OCI-LY7 (cell line): Measurements from ENCODE around the gene MEIS2. TPM values are rescaled to one million over a fixed set of nuclear protein-coding genes. Genes with fewer than 3 reads are reported as not detected.

Experiments
- Bru-seq: library from RNA; stranded (reverse); fragments of 400-500 nt; gene quantifications from one replicate; lab custom pipeline; 2021; lab: Mats Ljungman, UMichigan
- BruChase-seq, 2 experiments: library from RNA; stranded (reverse); fragments of 400-500 nt; gene quantifications; one replicate each; lab custom pipeline; 2021; lab: Mats Ljungman, UMichigan
- BruUV-seq: library from RNA; stranded (reverse); fragments of 400-500 nt; replicated peaks from 2 replicates; lab custom pipeline; 2021; lab: Mats Ljungman, UMichigan
- CTCF ChIA-PET: fragments of 300-600 bp; sonication (Branson Sonifier 250); formaldehyde crosslinking; loops from one replicate; lab custom pipeline; 2022; ENCODE audit warnings: antibody characterized with exemption; ENCODE audit not compliant: unreplicated experiment; lab: Charles Lee
- POLR2A ChIA-PET: fragments of 300-600 bp; sonication (Branson Sonifier 250); formaldehyde crosslinking; loops from one replicate; lab custom pipeline; 2022; ENCODE audit warnings: antibody characterized with exemption; lab: Charles Lee
- DNase-seq: peaks from one replicate; pipeline ENCODE4 v3.0.0-alpha.2; 2015; ENCODE audit warnings: low spot score
- H2AFZ ChIP-seq: fragments of 200-600 bp; sonication (generic), shearing (Covaris generic); 2 replicates; pipeline ENCODE4 v1.6.1; 2014; ENCODE audit warnings: mild to moderate bottlenecking, antibody characterized with exemption, low read length, moderate library complexity
- H3K27ac ChIP-seq: fragments of 200-600 bp; sonication (generic); 2 replicates; pipeline ENCODE4 v1.5.1; 2014; ENCODE audit warnings: mixed run types, low read depth, mild to moderate bottlenecking, moderate library complexity, low read length, inconsistent platforms; ENCODE audit not compliant: poor library complexity, severe bottlenecking
- H3K36me3 ChIP-seq: fragments of 200-600 bp; sonication (generic); 2 replicates; pipeline ENCODE4 v1.6.1; 2014; ENCODE audit warnings: mild to moderate bottlenecking, antibody characterized with exemption, low read length, moderate library complexity, mixed read lengths; ENCODE audit not compliant: insufficient read depth
- H3K4me1 ChIP-seq: fragments of 200-600 bp; sonication (generic); 2 replicates; pipeline ENCODE4 v1.5.1; 2014; ENCODE audit warnings: mild to moderate bottlenecking, low read length; ENCODE audit not compliant: insufficient read depth, poor library complexity, severe bottlenecking
- H3K4me2 ChIP-seq: fragments of 200-600 bp; sonication (generic); 2 replicates; pipeline ENCODE4 v1.6.1; 2014; ENCODE audit warnings: mild to moderate bottlenecking, low read length
- H3K4me3 ChIP-seq: fragments of 200-600 bp; sonication (generic); 2 replicates; pipeline ENCODE4 v1.5.1; 2014; ENCODE audit warnings: mild to moderate bottlenecking, low read depth, low read length; ENCODE audit not compliant: poor library complexity, severe bottlenecking
- H3K79me2 ChIP-seq: fragments of 200-600 bp; sonication (generic); 2 replicates; pipeline ENCODE4 v1.6.1; 2016; ENCODE audit warnings: low read depth, mild to moderate bottlenecking, low read length, moderate library complexity, mixed read lengths; ENCODE audit not compliant: insufficient read depth
- H3K9me2 ChIP-seq: fragments of 200-600 bp; sonication (generic); 2 replicates; pipeline ENCODE4 v1.6.1; 2016; ENCODE audit warnings: mild to moderate bottlenecking, low read length, mixed read lengths; ENCODE audit not compliant: insufficient read depth
- H3K9me3 ChIP-seq: fragments of 200-600 bp; sonication (generic); 2 replicates; pipeline ENCODE4 v1.6.1; 2014; ENCODE audit warnings: mild to moderate bottlenecking, mixed run types, low read length, mixed read lengths
- H4K20me1 ChIP-seq: fragments of 200-600 bp; sonication (generic); 2 replicates; pipeline ENCODE4 v1.6.1; 2014; ENCODE audit warnings: mild to moderate bottlenecking, antibody characterized with exemption, low read length, moderate library complexity, mixed read lengths; ENCODE audit not compliant: insufficient read depth
- CTCF ChIP-seq: fragments of 200-600 bp; sonication (generic); conservative IDR thresholded peaks from 2 replicates; pipeline ENCODE4 v1.5.1; 2014; ENCODE audit warnings: mild to moderate bottlenecking, antibody characterized with exemption, low read length, moderate library complexity, mixed read lengths
- EZH2phosphoT487 ChIP-seq: fragments of 200-600 bp; sonication (generic); IDR thresholded peaks from 2 replicates; pipeline ENCODE4 v1.6.1; 2018; ENCODE audit warnings: low read depth, borderline replicate concordance, mild to moderate bottlenecking, mixed run types, antibody characterized with exemption, low read length, moderate library complexity, mixed read lengths
- intact Hi-C: fragments of 100-400 bp; cut with micrococcal nuclease; formaldehyde crosslinking; loops from one replicate; pipeline ENCODE4 v1.10.0; 2022; ENCODE audit not compliant: unreplicated experiment
- long read RNA-seq: library from polyadenylated mRNA; stranded (forward); transcript quantifications from one replicate; pipeline ENCODE4 v2.0.0, GENCODE V29; 2022
- total RNA-seq, 2 experiments: library from RNA; depleted of rRNA in 1 of 2; stranded (reverse); fragments of >200 nt in 1 of 2; shearing (Covaris generic) in 1 of 2; gene quantifications; 2 replicates each; pipeline ENCODE4 v1.2.3, GENCODE V29; 2014 to 2022

The MEIS2 gene
- total RNA-seq (2014; rRNA removed; shearing (Covaris generic)), result 31.7 and 35.8 TPM in 2 replicates
- 31.0 and 32.6 TPM in 2 replicates for total RNA-seq (2022)
- percentile 84 among the genes with signal in this experiment for Bru-seq, nascent RNA
- BruChase-seq, experiment 1, labeled RNA remaining after a 6-hour chase, result percentile 66 among the genes with signal in this experiment
- percentile 68 among the genes with signal in this experiment for BruChase-seq, experiment 2, labeled RNA remaining after a 2-hour chase
- long read RNA-seq, partial matches to known transcripts, result 10 of 18 reads
- long read RNA-seq, other reads (novel, unspliced or antisense), result 7 of 18 reads

GRCh38 chr15:37100109-37100965, at the start of gene MEIS2:
Gene MEIS2, minus strand, starts transcription at chr15:37100549. Its CDS starts 1,083 bp downstream, at chr15:37099466.
- peak within 1 kb of the TSS; percentile 87 for H3K4me3 ChIP-seq
- TF ChIP-seq EZH2phosphoT487, result no peak
- no peak for TF ChIP-seq CTCF
- no peaks in the 10 kb centered on the region for H3K9me3 ChIP-seq
- peak within 1 kb of the TSS; percentile 96 for H3K27ac ChIP-seq
- BruUV-seq, result no TSS peak
- peak within 1 kb of the TSS; percentile 69 for H3K4me2 ChIP-seq
- H4K20me1 ChIP-seq, result peaks cover 15% of the 10 kb centered on the region; the same call in 1 of the 2 replicates
- H2AFZ ChIP-seq, result peak within 1 kb of the TSS; percentile 80
- peaks cover 21% of the 10 kb centered on the region for H3K4me1 ChIP-seq
- no peaks in the 10 kb centered on the region for H3K9me2 ChIP-seq
- ChIA-PET CTCF (interaction anchor here (0.6 kb wide), 1 partner anchor 225 kb away, joined by 4 read pairs; no protein-coding TSS in a partner anchor), POLR2A (interaction anchor here (0.6 to 1.2 kb wide), 7 partner anchors 11 to 936 kb away, joined by 3 to 4 read pairs (median 3); partner anchors contain the start of gene CDIN1)
- DNase-seq, result peak; percentile 89
- H3K36me3 ChIP-seq, result no peaks in the 10 kb centered on the region; the same call in 1 of the 2 replicates
- intact Hi-C loops, result loop anchor here (2.0 to 5.0 kb wide), 4 partner anchors 68 to 1553 kb away; partner anchors contain the start of genes CDIN1 and DPH6
- peaks cover 18% of the 10 kb centered on the region; the same call in 1 of the 2 replicates for H3K79me2 ChIP-seq

GRCh38 chr15:37149146-37149545, 48.8 kb upstream of the MEIS2 start:
- no TSS peak for BruUV-seq
- Histone ChIP-seq H3K9me3 (no peaks in the 10 kb centered on the region), H3K79me2 (no peaks in the 10 kb centered on the region), H4K20me1 (no peaks in the 10 kb centered on the region), H3K9me2 (no peaks in the 10 kb centered on the region), H2AFZ (no peak overlapping the region), H3K36me3 (no peaks in the 10 kb centered on the region), H3K4me2 (no peak overlapping the region), H3K4me1 (no peaks in the 10 kb centered on the region), H3K4me3 (no peak overlapping the region), H3K27ac (no peak overlapping the region)
- TF ChIP-seq EZH2phosphoT487, result no peak
- TF ChIP-seq CTCF, result no peak
- no peak for DNase-seq
- ChIA-PET CTCF (no interaction called here), POLR2A (no interaction called here)
- intact Hi-C loops, result no loop called here
